HCEC 1CT (cell line): ENCODE results near the gene POLR2F.
"Not testable (repeated sequence)": the region's sequence is repeated elsewhere in the genome, so short reads cannot be mapped to it uniquely, and the experiment has no call there.

Experiments used
- DNase-seq: peaks from one replicate; pipeline ENCODE4 v3.0.0-alpha.2; 2017

The POLR2F gene

DNA sequence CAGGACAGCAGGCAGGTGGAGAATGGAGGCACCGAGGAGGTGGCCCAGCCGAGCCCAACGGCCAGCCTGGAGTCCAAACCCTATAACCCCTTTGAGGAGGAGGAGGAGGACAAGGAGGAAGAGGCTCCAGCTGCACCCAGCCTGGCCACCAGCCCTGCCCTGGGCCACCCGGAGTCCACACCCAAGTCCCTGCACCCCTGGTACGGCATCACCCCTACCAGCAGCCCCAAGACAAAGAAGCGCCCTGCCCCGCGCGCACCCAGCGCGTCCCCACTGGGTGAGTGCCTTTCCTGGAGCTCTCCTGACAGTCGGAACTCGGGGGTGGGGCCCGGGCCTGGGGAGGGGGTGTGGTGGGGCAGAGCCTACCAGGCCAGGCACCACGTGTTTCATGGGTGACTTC, 27.7 kb upstream of the POLR2F start:
- no peak for DNase-seq

DNA sequence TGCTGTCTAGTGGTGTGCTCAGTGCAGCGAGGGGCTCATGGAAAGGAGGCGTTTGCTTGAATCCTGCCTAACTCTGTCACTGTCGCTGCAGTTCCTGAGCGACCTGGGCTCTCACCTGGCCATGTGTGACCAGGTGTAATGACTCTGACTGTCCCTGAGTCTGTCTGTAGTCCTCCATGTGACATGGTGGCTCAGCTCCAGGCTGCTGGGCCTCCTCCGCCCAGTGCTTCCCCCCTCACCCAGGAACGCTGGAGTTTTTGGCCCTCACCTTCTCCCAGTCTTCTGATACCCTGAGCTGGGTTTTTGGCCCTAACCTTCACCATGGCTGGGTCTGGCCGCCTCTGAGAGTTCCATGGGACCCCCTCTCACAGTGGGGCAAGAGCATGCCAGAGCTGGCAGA, 27.1 kb upstream of the POLR2F start:
- DNase-seq, result no peak

DNA sequence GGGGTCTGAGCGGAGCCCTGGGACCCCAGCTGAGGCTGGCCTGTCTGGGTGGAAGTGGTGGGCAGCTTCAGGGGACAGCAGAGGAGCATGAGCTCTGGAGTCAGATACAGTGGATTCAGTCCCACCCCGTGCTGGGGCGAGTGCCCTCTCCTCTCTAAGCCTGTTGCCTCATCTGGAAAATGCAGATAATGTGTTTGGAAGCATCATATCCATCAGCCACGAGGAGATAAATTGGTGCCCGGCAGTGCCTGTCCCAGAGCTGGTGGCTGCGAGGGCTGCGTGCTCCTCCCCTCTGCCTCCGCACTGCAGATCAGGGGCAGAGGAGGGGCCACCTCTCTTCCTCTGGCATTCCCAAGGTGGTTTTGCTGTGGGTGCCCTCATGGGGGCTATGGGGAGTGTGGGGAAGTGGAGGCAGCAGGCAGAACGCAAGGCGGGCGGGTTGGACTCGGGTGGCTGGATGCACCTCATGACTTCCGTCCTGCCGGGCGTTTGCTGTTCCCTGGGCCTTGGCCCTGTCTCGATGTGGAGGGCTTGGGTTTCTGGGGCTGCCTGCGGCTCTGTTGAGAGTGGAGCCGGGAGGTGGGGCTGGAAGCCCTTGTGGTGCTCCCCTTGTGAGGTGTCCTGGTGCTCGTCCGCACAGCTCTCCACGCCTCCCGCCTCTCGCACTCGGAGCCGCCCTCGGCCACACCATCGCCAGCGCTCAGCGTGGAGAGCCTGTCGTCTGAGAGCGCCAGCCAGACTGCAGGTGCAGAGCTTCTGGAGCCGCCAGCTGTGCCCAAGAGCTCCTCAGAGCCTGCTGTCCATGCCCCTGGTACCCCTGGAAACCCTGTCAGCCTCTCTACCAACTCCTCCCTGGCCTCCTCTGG, 26.5 kb upstream of the POLR2F start:
- no peak for DNase-seq

DNA sequence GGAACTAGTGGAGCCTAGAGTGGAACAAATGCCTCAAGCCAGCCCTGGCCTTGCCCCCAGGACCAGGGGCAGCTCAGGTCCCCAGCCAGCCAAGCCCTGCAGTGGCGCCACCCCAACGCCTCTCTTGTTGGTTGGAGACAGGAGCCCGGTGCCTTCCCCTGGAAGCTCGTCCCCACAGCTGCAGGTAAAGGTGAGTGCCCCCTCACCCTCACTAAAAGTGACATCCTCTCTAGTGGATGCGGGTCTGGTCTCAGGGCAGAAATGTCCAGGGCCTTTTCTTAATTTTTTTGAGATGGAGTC, 25.9 kb upstream of the POLR2F start:
- DNase-seq, result no peak

DNA sequence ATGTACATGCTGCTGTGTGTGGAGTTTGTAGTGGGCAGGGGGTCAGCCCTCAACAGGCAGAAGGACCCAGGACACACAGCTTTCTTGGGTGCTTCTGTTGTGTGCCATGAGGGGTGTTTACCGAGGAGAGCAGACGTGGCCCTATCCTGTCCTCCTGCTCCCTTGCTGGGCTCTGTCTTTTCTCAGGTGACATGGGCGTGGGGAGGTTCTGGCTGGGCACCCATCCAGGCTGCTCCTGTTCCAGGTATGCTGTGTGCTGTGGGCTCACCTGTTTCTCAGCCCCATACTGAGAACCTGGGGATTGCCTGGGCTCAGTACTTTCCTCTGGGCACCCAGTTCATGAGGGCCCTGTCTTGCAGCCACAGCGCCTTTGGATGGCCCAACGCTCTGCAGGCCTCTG, 24.1 kb upstream of the POLR2F start:
- no peak for DNase-seq

DNA sequence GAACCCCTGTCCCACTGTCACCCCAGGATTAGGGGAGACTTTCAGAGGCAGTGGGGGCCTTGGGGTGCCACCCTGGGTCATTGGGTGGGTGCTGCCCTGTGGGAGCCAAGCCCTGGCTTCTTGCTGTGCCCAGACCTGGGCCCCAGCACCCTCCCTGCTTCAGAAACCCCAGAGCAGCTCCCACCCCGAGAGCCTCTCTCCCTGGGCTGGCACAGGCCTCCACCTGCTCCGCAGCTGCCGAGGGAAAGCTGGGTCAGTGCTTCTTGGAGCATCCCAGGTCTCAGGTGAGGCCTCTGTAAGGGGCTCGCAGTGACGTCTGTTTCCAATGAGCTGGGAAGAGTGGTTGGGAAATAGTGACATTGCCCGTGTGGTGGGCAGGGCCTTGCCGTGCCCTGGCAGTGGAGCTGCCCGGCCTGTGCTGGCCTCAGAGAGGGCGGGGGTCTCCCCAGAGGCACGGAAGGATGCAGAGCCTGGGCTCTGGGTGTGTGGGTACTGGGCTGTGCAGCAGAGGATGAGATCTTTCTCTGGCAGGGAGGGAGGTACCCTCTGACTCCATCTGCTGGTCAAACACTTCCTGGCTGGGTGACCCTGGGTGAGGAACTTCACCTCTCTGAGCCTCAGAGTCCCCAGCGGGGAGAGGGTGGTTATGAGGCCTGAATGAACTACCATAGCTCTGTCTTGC, 23.1 kb upstream of the POLR2F start:
- peak; percentile 29 for DNase-seq

DNA sequence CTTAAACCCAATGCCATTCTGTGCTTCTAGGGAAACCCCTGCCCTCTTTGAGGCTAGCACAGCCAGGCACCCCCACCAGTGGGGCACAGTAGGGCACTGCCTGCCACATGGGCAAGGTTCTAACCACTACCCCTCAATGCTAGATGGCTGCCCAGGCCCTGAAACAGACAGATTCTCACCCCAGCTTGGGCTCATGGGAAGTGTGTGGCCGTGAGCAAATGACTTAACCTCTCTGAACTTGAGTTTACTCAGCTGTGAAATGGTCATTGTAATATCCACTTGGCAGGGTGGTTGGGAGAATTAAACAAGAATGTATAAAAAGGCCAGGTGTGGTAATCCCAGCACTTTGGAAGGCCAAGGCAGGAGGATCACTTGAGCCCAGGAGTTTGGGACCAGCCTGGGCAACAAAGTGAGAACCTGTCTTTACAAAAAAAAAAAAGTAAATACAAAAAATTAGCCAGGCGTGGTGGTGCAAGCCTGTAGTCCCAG, 22.5 kb upstream of the POLR2F start:
- DNase-seq, result no peak

DNA sequence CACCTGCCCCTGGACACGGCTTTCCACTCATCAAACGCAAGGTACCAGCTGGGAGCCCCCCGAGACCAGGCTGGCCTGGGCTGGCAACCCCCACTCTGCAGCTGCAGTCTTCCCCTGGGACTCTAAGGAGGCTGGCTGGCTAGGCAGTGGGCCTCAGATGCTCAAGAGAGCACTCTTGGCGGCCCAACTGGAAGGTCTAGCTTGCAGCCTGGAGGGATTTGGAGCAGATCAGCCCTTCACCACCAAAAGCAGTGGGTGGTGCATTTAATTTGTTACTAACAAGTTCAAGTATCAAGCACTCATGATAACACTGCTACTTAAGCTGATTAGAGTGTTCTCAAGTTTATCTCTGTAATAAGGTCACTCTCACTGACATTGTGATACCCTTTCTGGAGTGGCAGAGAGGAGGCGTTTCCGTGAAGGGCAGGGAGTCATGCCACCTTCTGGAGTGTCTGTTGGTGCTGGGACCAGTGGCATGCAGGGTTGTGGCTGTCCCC, 21.6 kb upstream of the POLR2F start:
- DNase-seq, result no peak

DNA sequence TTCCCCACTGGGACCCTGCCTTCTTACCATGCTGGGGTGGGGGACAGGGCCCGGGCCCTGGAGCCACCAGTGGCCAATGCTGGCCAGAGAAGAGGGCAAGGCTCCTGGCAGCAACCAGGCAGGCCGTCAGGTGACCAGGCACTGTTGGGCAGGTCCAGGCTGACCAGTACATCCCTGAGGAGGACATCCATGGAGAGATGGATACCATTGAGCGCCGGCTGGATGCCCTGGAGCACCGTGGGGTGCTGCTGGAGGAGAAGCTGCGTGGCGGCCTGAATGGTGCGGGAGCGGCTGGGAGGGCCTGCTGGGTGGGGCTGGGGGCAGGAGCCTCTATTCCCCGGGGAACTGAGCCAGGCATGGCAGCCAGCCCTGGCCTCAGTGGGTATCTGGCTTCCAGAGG, 21.1 kb upstream of the POLR2F start:
- DNase-seq, result no peak

DNA sequence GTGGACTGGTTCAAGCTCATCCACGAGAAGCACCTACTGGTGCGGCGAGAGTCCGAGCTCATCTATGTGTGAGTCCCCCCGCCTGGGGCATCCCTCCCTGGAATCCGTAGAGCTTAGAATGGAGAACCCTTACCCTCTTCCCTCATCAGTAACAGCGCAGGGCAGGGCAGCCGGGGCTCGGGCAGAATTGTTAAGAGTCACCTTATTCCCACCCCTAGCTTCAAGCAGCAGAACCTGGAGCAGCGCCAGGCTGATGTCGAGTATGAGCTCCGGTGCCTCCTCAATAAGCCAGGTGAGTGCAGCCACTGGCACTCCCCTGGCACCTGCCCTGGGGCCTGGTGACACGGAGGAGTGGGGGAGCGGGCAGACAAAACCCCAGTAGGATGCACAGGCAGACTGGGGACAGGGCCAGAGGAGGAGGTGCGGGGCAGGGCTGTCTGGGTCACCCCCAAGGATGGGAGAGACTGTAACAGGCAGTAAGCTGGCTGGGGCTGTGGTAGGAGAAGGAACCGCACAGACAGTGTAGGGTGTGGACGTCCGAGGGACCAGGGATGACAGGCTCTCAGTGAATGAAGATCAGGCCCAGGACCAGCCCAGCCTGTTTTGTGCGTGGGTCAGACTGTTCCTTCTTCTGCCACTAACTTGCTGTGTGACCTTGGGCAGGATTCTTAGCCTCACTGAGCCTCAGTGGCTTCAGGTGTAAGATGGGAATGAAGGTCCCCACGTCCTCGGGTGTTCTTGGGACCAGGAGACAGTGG, 20.5 kb upstream of the POLR2F start:
- no peak for DNase-seq

DNA sequence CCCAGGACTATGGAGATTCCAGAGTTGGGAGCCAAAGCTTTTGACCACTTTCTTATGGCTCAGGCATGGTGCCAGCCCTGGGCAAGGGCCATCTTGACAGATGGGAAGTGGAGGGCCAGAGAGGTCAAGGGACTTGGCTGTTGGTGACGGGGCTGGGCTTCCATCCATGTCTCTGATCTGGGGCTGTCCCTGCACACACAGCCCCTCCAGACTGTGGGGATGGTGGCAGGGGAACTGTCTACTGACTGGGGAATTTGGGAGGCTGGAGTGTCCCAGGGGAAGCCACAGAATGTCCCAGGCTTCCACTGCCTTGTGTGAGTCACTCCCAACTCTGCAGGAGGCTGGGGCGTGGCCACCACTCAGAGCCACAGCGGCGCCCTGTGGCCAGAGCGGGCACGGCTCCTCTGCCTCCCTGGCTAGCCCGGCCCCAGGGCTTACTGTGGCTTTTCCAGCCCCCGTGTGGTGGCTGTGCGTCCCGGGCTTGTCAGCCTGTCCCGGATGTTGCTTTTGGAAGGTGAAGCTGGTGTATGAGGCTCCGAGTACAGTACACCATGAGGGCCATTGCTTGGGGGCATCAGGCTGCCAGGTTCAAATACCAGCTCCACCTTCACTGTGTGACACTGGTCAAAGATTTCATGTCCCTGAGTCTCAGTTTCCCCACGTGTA, 19.7 kb upstream of the POLR2F start:
- peak; percentile 91 for DNase-seq

DNA sequence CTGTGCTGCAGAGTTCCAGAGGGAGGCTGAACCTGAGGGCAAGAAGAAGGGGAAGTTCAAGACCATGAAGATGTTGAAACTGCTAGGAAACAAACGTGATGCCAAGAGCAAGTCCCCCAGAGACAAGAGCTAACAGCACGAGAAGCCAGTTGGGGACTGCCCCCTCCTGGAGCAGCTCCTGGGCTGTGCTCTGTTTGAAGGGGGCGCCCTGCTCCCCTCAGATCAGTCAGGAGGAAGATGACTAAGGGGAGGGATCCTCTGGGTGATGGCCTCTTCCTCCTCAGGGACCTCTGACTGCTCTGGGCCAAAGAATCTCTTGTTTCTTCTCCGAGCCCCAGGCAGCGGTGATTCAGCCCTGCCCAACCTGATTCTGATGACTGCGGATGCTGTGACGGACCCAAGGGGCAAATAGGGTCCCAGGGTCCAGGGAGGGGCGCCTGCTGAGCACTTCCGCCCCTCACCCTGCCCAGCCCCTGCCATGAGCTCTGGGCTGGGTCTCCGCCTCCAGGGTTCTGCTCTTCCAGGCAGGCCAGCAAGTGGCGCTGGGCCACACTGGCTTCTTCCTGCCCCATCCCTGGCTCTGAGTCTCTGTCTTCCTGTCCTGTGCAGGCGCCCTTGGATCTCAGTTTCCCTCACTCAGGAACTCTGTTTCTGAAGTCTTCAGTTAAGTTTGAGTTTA, 12.7 kb upstream of the POLR2F start:
- no peak for DNase-seq

DNA sequence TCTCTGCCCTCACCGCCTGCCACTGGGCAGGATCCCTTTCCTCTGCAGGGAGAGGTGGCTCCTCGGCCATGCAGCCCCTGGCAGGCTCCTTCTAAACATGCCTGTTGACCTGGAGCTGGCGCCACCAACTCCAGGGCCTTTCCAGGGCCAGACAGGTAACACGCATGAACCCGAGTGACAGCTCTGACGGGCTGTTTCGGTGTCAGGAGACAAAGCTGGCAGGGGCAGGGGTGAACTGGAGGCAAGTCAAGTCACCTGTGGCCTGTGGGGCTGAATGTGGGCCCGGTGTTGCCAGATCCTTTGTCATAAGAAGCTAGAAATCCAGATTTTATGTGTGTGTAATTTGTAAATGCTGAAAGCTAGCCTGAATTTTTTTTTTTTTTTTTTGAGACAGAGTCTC, 11.4 kb upstream of the POLR2F start:
- DNase-seq, result no peak

DNA sequence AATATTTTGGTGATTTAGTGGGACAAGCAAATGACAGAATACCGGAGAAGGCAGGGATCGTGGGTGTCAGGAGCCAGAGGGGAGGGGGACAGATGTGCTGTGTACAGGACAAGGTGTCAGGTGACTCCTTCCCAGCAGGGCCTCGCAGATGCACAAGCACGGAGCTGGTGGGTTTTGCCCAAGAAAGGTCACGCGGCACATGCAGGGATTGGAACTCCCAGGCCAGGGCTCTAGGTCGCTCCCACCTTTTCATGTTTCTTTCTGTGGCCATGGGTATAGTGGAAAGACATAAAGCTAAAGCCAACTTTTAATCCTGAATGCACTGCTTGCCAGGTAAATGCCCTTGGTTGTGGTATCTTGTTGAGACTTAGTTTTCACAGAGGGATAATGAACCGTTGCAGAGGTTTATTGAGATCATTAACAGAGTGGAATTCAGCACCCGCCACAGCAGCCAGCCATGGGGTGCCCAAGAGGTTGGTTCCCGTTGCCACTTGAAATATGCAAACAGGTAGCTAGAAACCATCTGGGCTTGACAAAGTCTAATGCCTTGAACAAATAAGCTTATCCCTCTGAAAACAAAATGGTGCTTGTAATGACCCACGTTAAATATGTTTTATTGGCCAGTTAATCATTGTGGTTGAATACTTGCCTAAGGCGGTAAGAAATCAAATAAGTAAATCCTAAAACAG, 10.2 kb upstream of the POLR2F start:
- no peak for DNase-seq

DNA sequence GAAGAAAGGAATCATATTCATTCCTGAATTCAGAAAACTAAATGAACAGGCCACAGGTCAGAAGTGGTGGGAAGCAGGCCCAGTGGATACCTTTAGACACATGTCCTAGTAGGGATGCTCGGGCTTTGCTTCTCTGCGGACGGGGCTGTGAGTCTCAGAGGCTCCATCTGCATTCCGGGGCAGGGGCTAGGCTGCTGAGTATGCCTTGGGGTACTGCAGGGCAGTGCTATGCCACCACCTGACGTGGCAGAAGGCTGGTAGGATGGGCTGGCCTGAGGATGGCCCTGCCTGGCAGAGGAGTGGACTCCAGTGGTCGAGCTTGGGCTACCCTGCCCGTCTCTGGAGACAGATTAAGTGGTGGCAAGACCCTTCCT, 9.7 kb upstream of the POLR2F start:
- DNase-seq, result no peak

DNA sequence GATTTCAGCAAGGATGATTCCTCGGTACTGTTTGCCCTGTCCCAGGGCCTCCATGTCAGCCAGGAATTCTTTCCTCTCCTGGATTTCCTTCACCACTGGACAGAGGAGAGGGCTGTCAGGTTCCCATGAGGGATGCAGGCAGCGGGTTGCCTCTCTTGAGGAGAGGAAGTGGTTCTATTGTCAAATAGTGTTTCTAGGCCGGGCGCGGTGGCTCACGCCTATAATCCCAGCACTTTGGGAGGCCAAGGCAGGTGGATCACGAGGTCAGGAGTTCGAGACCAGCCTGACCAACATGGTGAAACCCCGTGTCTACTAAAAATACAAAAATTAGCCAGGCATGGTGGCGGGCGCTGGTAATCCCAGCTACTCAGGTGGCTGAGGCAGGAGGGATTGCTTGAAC, 9.1 kb upstream of the POLR2F start:
- not testable (repeated sequence) for DNase-seq

DNA sequence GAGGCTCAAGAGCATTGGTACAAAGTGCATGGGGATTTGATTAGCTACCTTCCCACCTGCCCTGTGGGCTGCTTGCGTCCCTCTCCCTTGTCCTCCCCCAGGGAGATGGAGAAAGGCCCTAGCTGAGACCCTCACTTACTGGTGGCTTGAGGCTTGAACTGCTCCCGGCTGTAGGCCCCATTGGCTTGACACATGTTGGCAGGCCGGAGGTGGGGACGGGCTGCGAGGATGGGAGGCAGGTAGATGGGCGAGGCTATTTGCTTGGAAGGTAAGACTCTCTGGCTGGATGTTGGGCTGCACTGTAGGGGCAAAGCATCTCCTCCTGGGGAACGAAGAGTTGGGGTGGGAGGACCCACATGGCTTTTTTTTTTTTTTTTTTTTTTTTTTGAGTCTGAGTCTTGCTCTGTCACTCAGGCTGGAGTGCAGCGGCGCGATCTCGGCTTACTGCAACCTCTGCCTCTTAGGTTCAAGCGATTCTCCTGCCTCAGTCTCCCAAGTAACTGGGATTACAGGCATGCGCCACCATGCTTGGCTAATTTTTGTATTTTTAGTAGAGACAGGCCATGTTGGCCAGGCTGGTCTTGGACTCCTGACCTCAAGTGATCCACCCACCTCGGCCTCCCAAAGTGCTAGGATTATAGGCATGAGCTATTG, 6.2 kb upstream of the POLR2F start:
- DNase-seq, result not testable (repeated sequence)

DNA sequence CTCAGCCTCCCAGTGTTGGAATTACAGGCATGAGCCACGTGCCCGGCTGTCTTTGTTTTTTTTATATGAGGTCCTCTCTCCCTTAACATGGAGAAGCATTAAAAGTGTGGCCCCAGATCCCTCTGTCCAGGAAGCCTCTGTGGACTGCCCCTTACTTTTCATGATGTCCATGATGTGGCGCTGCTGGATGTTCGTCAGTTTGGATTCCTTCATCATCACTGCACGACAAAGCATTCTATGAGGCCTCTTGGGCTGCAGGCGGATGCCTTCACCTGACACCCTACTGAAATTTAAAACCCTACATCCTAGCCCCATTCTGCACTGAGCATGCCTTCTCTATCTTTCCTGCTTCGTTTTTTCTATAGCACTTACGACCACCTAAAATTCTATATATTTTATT, 2.2 kb upstream of the POLR2F start:
- no peak for DNase-seq

DNA sequence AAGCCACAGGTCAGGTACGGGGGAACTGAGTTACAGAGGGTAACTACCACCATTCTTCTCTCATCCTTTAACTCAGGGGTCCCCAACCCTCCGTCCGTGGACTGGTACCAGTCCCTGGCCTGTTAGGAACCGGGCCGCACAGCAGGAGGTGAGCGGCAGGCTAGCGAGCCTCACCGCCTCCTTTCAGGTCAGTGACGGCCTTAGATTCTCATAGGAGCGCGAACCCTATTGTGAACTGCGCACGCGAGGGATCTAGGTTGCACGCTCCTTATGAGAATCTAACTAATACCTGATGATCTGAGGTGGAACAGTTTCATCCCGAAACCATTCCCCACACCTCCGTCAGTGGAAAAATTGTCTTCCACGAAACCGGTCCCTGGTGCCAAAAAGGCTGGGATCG, 870 bp upstream of the POLR2F start:
- DNase-seq, result not testable (repeated sequence)

DNA sequence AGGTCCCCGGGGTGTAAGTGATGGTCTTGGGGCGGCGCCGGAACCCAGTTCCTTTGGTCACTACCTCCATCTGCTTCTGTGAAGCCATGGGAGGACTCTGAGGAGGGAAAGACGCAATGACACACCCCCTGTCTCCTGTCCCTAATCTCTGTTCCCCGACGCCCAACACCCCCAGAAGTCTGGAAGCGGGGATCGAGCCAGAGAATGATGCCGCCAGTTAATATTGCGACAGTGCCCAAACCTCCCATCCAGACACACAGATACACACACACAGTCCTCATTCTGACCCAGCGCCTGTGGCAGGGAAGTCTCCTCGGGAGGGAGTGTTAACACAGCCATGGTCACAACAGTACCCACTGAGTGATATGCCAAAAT, 450 bp upstream of the POLR2F start:
- DNase-seq, result no peak

DNA sequence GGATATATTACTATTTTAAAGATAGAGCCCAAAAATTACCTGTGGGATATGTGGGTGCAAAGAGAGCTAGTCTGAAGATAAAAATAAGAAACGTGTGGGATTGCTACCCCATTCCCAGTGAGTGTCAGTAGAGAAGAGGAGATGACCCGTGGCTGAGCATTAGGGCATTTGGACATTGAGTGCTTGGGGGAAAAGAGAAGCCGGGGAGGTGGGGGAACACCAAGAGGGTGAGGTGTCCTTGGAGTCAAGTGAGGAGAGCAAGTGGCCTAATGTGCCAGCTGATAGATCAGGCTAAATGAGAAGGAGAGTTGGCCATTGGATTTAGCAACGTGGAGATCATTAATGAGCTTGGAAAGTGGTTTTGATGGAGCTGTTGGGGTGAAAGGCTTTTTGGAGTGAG, 1.2 kb downstream of the POLR2F start:
- DNase-seq, result no peak
